ENCODE measurements around the gene MKLN1.
A peak's percentile ranks its signal among the peaks of the same experiment; 100 is the strongest.

Gene MKLN1

GRCh38 chr7:131299074-131299473 is 28.6 kb upstream of the MKLN1 start:
- no peak for TF ChIP-seq CTCF (IDR thresholded peaks at IDR 0.05; ENCODE audit: unreplicated experiment in 3 of 3)
- Mint-ChIP-seq H3K36me3 (ENCODE audit: low read depth) (no peaks in the 10 kb centered on the region), H3K27me3 (ENCODE audit: low read depth) (no peaks in the 10 kb centered on the region), H3K9me3 (no peaks in the 10 kb centered on the region), H3K27ac (no peak overlapping the region), H3K4me1 (peaks cover 5% of the 10 kb centered on the region), H3K4me3 (no peak overlapping the region)

GRCh38 chr7:131300078-131300477 is 27.6 kb upstream of the MKLN1 start:
- H3K4me1 Mint-ChIP-seq, result peaks cover 5% of the 10 kb centered on the region
- no peak overlapping the region for H3K27ac Mint-ChIP-seq
- H3K4me3 Mint-ChIP-seq, result no peak overlapping the region
- TF ChIP-seq CTCF (IDR thresholded peaks at IDR 0.05; ENCODE audit: unreplicated experiment in 3 of 3), result no peak
- H3K27me3 Mint-ChIP-seq (ENCODE audit: low read depth), result no peaks in the 10 kb centered on the region
- H3K36me3 Mint-ChIP-seq (ENCODE audit: low read depth), result no peaks in the 10 kb centered on the region
- no peaks in the 10 kb centered on the region for H3K9me3 Mint-ChIP-seq

GRCh38 chr7:131300572-131301466 is 26.9 kb upstream of the MKLN1 start:
- H3K36me3 Mint-ChIP-seq (ENCODE audit: low read depth), result no peaks in the 10 kb centered on the region
- H3K4me3 Mint-ChIP-seq, result no peak overlapping the region
- H3K9me3 Mint-ChIP-seq, result peaks cover 3% of the 10 kb centered on the region
- no peak for TF ChIP-seq CTCF (IDR thresholded peaks at IDR 0.05; ENCODE audit: unreplicated experiment in 3 of 3)
- peaks cover 5% of the 10 kb centered on the region for H3K4me1 Mint-ChIP-seq
- no peak overlapping the region for H3K27ac Mint-ChIP-seq
- H3K27me3 Mint-ChIP-seq (ENCODE audit: low read depth), result no peaks in the 10 kb centered on the region

- Mint-ChIP-seq H3K4me3 (no peak overlapping the region), H3K9me3 (peaks cover 15% of the 10 kb centered on the region), H3K27ac (no peak overlapping the region), H3K27me3 (ENCODE audit: low read depth) (no peaks in the 10 kb centered on the region), H3K36me3 (ENCODE audit: low read depth) (peaks cover 4% of the 10 kb centered on the region), H3K4me1 (peaks cover 5% of the 10 kb centered on the region)
- TF ChIP-seq CTCF (IDR thresholded peaks at IDR 0.05; ENCODE audit: unreplicated experiment in 3 of 3), result no peak
These were observed 25.2 kb upstream of the MKLN1 start for GRCh38 chr7:131302446-131302845.

- TF ChIP-seq CTCF (IDR thresholded peaks at IDR 0.05; ENCODE audit: unreplicated experiment in 3 of 3), result peak; percentile 16 to 31 (median 18)
- H3K36me3 Mint-ChIP-seq (ENCODE audit: low read depth), result peaks cover 4% of the 10 kb centered on the region
- H3K4me3 Mint-ChIP-seq, result no peak overlapping the region
These were observed 24.6 kb upstream of the MKLN1 start for GRCh38 chr7:131302876-131303707.

More at GRCh38 chr7:131302876-131303707, 24.6 kb upstream of the MKLN1 start:
- Mint-ChIP-seq H3K27me3 (ENCODE audit: low read depth) (no peaks in the 10 kb centered on the region), H3K27ac (no peak overlapping the region), H3K4me1 (peaks cover 5% of the 10 kb centered on the region), H3K9me3 (peaks cover 20% of the 10 kb centered on the region)
